ENCODE measurements around the gene ILKAP. TPM values are rescaled to one million over a fixed set of nuclear protein-coding genes. Genes with fewer than 3 reads are reported as not detected.

ILKAP gene
- total RNA-seq, 2 experiments from 2014 or later = 42.1 to 43.3 TPM

GRCh38 chr2:238167761-238168160, 35.7 kb downstream of the ILKAP start:
- peaks cover 12% of the 10 kb centered on the region for H3K36me3 Mint-ChIP-seq (ENCODE audit: low read depth)
- intact Hi-C loops (cut with micrococcal nuclease) = no loop called here
- ATAC-seq (no peak), DNase-seq (no peak)
- peaks cover 9% of the 10 kb centered on the region for H3K27me3 Mint-ChIP-seq
- CTCF ChIA-PET = no interaction called here
- POLR2A ChIA-PET = interaction anchor here (0.8 to 1.3 kb wide), 3 partner anchors 8 to 68 kb away, joined by 3 read pairs; no protein-coding TSS in a partner anchor
- H3K9me3 Mint-ChIP-seq = no peaks in the 10 kb centered on the region
- no peak overlapping the region for H3K4me3 Mint-ChIP-seq
- TF ChIP-seq CTCF (IDR thresholded peaks at IDR 0.05) = no peak
- no peak overlapping the region for H3K27ac Mint-ChIP-seq
- H3K4me1 Mint-ChIP-seq (ENCODE audit: low read depth) = no peaks in the 10 kb centered on the region

GRCh38 chr2:238167344-238167715, 36.2 kb downstream of the ILKAP start:
- no peak overlapping the region for H3K4me3 Mint-ChIP-seq
- H3K36me3 Mint-ChIP-seq (ENCODE audit: low read depth) = peaks cover 11% of the 10 kb centered on the region
- H3K4me1 Mint-ChIP-seq (ENCODE audit: low read depth) = no peaks in the 10 kb centered on the region
- intact Hi-C loops (cut with micrococcal nuclease) = no loop called here
- no peak for TF ChIP-seq CTCF (IDR thresholded peaks at IDR 0.05)
- no peak for DNase-seq
- POLR2A ChIA-PET = interaction anchor here (0.8 to 1.3 kb wide), 3 partner anchors 9 to 68 kb away, joined by 3 read pairs; no protein-coding TSS in a partner anchor
- no peak overlapping the region for H3K27ac Mint-ChIP-seq
- ATAC-seq = no peak
- CTCF ChIA-PET = no interaction called here
- H3K9me3 Mint-ChIP-seq = no peaks in the 10 kb centered on the region
- H3K27me3 Mint-ChIP-seq = peaks cover 9% of the 10 kb centered on the region

GRCh38 chr2:238166391-238167343, 36.8 kb downstream of the ILKAP start:
- H3K27ac Mint-ChIP-seq = no peak overlapping the region
- peaks cover 9% of the 10 kb centered on the region for H3K27me3 Mint-ChIP-seq
- intact Hi-C loops (cut with micrococcal nuclease) = no loop called here
- POLR2A ChIA-PET = interaction anchor here (1.1 to 1.3 kb wide), 2 partner anchors 9 to 73 kb away, joined by 3 read pairs; no protein-coding TSS in a partner anchor
- no peaks in the 10 kb centered on the region for H3K9me3 Mint-ChIP-seq
- TF ChIP-seq CTCF (IDR thresholded peaks at IDR 0.05) = no peak
- H3K4me3 Mint-ChIP-seq = no peak overlapping the region
- no peak for DNase-seq
- ATAC-seq = no peak
- no peaks in the 10 kb centered on the region for H3K4me1 Mint-ChIP-seq (ENCODE audit: low read depth)
- H3K36me3 Mint-ChIP-seq (ENCODE audit: low read depth) = peaks cover 8% of the 10 kb centered on the region
- CTCF ChIA-PET = no interaction called here

- Mint-ChIP-seq H3K27ac (no peak overlapping the region), H3K4me3 (no peak overlapping the region), H3K27me3 (peaks cover 11% of the 10 kb centered on the region), H3K9me3 (no peaks in the 10 kb centered on the region), H3K36me3 (ENCODE audit: low read depth) (peaks cover 6% of the 10 kb centered on the region), H3K4me1 (ENCODE audit: low read depth) (peaks cover 3% of the 10 kb centered on the region)
- intact Hi-C loops (cut with micrococcal nuclease) = no loop called here
- DNase-seq = no peak
- ChIA-PET CTCF (no interaction called here), POLR2A (interaction anchor here (1.3 kb wide), 1 partner anchor 74 kb away, joined by 3 read pairs; no protein-coding TSS in a partner anchor)
- no peak for ATAC-seq
- TF ChIP-seq CTCF (IDR thresholded peaks at IDR 0.05) = no peak
These were observed 38.1 kb downstream of the ILKAP start for GRCh38 chr2:238165288-238165921.

Data from activated CD8-positive, alpha-beta T cell treated with anti-CD3 and anti-CD28 coated beads for 36 hours (primary cell).